ENCODE measurements around the gene ATP2B3.

- TF ChIP-seq CTCF (IDR thresholded peaks at IDR 0.05), result no peak
- no peak for TF ChIP-seq POLR2A (IDR thresholded peaks at IDR 0.05)
- no peak for TF ChIP-seq POLR2AphosphoS5 (IDR thresholded peaks at IDR 0.05)
Measured at GRCh38 chrX:153471663-153472280, 45.7 kb upstream of the ATP2B3 start.
